HG03520 (cell line): ENCODE results near the gene FREM3.

Experiments used
- ATAC-seq: cut with Tn5 transposase; IDR thresholded peaks from one replicate; pipeline ENCODE4 v1.9.1; 2021; ENCODE audit warnings: mild to moderate bottlenecking, moderate library complexity; ENCODE audit not compliant: unreplicated experiment

FREM3 gene

GRCh38 chr4:143668930-143669552 lies 31.4 kb downstream of the FREM3 start:
- peak; percentile 98 for ATAC-seq

- ATAC-seq: no peak
Measured at GRCh38 chr4:143667461-143667860, 33.0 kb downstream of the FREM3 start.

DNA sequence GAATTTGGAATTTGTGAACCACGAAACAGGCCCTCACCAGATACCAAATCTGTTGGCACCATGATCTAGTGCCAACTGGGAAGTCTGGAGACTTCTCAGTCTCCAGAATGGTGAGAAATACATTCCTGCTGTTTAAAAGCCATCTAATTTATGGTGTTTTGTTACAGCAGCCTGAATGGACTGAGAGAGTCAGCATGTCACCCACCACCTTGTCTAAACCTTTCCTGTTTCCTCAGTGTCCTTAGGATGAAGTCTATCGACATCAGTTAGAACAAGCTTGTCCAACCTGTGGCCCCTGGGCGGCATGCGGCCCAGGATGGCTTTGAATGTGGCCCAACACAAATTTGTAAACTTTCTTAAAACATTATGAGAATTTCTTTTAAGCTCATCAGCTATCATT lies 42.1 kb downstream of the FREM3 start:
- ATAC-seq: no peak

DNA sequence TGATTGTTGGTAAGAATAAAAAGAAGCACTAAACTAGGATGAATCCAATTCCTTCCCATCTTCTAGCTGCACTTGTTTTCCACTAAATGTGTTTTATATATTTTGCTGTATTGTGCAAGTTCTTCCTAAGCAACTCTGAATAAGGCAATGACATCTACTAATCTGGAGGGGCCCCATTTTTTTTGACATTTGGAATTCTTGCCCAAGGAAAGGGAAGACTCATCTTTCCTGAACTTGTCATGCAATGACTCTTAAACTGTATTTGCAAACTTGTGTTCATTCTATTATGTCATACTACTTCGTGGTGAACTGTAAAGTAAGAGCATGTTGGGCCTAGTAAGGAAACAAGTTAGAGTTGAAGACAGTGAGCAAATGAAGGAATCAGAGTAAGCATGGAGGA lies 45.9 kb downstream of the FREM3 start:
- ATAC-seq: no peak

- no peak for ATAC-seq
Measured at GRCh38 chr4:143653031-143653430, 47.4 kb downstream of the FREM3 start.

GRCh38 chr4:143643399-143643798 lies 57.1 kb downstream of the FREM3 start:
- ATAC-seq: no peak

DNA sequence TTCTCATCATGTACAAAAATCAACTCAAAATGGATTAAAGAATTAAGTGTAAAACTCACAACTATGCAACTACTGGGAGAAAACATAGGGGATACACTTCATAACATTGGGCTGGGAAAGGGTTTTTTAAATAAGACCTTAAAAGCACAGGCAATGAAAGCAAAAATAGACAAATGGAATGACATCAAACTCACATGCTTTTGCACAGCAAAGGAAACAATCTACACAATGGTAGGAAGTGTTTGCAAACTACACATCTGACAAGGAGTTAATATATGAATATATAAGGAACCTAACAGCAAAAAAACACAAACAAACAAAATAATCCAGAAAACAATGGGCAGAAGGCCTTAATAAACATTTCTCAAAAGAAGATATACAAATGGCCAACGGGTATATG lies 57.9 kb downstream of the FREM3 start:
- ATAC-seq: no peak

GRCh38 chr4:143641361-143641760 lies 59.1 kb downstream of the FREM3 start:
- ATAC-seq: no peak

DNA sequence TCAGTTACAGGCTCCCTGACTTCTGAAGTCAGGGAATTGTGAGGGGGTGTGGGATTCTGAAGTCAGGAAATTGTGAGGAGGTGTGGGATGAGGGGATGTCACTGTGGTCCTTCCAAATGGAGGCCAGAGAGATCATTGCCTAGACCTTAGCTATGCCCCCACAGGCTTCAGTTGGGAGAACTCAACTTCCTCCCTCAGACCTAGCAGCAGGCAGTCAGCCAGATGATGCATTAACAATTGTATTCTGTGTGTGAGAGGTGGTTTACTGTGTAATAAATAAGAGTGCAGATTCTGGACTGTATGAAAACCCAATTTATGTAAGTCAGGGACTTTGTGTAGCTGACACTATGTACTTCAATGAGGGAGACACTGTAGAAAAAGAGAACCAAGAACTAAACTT lies 65.7 kb downstream of the FREM3 start:
- ATAC-seq: no peak

DNA sequence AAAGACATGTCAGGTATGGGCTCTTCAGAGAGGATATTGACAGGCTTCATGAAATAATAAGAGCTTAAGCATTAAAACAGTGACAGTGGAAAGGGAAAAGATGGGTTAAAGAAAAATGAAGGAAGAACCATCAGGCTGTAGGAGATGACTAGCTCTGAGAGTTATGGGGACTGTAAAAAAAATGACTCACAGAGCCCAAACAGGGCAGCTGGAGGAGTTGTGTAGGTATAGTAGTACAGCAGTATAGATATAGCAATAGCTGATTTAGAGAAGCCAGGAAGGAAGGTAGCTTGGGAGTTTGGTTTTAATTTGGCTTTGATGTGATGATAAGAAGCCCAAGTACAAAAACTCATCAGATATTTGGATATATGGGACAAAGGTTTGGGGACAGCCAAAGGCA lies 66.6 kb downstream of the FREM3 start:
- ATAC-seq: no peak

- ATAC-seq: no peak
Measured at GRCh38 chr4:143626134-143626911, 74.2 kb downstream of the FREM3 start.

GRCh38 chr4:143625632-143626031 lies 74.8 kb downstream of the FREM3 start:
- ATAC-seq: no peak

DNA sequence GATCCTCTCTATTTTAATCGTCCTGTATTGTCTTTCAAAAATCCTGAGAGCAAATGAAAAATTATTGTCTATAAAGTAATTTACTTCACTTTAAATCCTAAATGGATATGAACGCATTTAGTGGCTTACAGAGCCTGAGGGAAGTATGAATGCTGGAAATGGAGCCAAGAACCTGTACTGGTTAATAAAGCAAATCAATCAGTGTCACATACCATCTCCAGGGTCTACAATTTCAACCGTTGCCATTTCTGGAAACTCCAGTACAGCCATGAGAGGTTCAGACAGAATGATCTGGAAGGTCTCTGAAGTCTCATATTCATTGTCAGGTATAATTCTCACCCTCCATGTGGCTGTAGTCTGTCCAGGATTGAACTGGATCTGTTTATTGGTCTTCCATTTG lies 76.6 kb downstream of the FREM3 start:
- no peak for ATAC-seq

- ATAC-seq: no peak
Measured at GRCh38 chr4:143618811-143619210, 81.7 kb downstream of the FREM3 start.

DNA sequence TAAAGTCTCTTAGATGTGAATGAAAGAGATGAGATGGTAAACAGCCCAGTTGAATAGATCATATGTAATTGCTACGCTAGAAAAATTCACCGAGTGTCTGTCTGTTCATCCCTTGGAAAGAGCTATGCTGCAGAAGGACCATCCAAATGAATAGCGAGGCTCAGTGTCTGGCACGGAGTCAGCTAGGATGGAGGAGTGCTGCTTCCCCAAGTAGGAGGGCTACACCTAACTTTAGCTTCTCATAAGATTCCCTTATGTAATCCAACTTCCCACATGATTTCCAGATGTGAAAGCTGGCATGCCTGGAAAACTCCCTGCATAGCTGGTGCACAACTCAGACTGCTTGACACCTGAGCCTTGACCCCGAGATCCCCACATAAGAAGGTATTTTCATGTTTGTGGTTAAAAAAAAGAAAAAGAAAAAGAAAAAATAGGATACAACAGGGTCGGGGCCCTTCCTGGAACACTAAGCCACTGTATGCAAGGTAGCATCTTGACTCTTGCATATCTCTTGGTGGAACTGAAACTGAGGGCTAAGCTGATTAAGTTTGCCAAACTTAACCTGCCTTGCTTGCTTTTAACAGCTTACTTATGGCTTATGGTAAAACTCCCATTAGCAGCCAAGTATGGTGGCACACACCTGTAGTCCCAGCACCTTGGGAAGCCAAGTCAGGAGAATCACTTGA lies 82.3 kb downstream of the FREM3 start:
- ATAC-seq: no peak

DNA sequence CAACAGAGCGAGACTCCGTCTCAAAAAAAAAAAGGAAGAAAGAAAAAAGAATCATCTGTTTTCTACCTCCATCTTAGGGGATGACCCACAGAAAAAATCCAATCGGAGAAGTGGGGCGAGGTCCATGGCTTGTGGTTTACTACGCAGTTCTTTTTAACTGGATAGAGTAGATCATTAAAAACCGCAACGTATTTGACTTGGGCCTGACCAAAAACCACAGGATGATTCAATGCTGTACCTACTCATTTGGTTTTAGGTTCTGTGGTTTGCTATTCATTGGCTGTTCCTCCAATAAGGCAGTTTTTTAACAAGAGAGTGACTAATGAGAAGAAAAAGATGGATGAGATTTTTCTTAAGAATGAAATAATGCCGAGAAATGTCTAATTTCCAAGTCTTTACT lies 83.7 kb downstream of the FREM3 start:
- peak; percentile 92 for ATAC-seq

DNA sequence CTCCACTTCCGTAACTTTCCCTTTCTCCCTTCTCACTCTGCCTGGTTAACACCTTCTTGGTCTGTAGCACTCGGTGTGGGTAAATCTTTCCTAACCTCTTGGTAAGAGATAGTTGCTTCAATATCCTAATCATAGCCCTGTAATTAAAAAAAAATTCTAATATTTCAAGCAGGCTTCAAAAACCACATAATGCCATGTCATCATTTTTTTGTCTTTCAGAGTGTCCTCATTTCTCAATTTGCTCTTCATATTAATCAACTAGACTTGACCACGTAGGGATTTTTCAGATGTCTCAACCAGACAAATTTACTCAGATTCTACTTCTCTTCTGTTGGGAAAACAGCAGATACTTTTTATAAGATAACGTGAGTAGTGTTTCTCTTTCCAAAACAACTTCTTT lies 91.0 kb downstream of the FREM3 start:
- ATAC-seq: no peak

DNA sequence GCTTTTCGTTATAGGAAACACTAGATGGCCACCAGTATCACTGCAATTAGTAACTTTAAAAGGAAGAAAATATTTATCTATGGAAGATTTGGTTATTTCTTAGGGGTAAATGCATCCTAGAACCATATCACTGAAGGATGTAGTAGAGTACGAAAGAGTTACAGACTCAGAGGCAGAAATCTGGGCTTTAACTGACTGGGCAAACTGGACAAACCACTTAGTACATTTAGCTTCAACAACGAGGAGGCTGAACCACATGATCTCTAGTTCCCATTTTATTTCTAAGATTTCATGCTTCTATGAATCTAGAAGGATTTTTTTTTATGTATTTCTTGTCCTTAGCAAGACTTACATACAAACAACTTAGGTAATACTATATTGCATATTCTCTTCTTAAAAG lies 94.0 kb downstream of the FREM3 start:
- ATAC-seq: no peak

- ATAC-seq: no peak
Measured at GRCh38 chr4:143599827-143600226, 100.6 kb downstream of the FREM3 start.

- ATAC-seq: no peak
Measured at GRCh38 chr4:143598816-143599215, 101.7 kb downstream of the FREM3 start.

DNA sequence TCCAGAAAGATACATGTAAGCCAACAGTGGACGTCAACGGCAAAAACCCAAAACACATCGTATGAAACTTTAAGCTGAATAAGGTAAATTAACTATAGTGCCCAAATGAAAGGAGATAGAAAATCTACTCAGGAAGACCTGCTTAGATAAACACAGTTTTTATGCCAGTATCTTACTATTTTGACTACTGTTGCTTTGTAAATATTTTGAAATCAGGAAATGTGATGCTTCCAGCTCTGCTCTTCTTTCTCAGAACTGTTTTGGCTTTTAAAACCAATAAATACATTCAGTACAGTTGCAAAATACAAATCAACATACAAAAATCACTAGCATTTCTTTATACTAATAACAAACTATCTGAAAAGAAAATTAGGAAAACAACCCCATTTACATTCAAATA lies 103.2 kb downstream of the FREM3 start:
- no peak for ATAC-seq

GRCh38 chr4:143587703-143588102 lies 112.8 kb downstream of the FREM3 start:
- ATAC-seq: no peak
